ENCODE measurements around the gene TMEM91. TPM values are rescaled to one million over a fixed set of nuclear protein-coding genes. Genes with fewer than 3 reads are reported as not detected.

Gene TMEM91
- total and polyA plus RNA-seq, 2 of the 13 experiments (the other 11 are each of a cell fraction or from before 2014, with no cell fraction given) = 6.3 to 10.3 TPM

GRCh38 chr19:41363753-41364523, 12.4 kb upstream of the TMEM91 start, which contains the start of gene B9D2 (continued):
- 0 out of 2 replicates have a peak, but pooled peaks have one; percentile 30 for TF ChIP-seq SMAD3 (CRISPR knock-in tag; IDR thresholded peaks at IDR 0.05)
- TF ChIP-seq ZNF496 (CRISPR knock-in tag; IDR thresholded peaks at IDR 0.05; ENCODE audit: insufficient replicate concordance) = no peak
- 0 out of 2 replicates have a peak, but pooled peaks have one; percentile 26 for TF ChIP-seq TARDBP (CRISPR knock-in tag; IDR thresholded peaks at IDR 0.05)
- no peak for TF ChIP-seq ZXDC (CRISPR knock-in tag; IDR thresholded peaks at IDR 0.05)
- no peak for TF ChIP-seq KLF9 (CRISPR knock-in tag; IDR thresholded peaks at IDR 0.05; ENCODE audit: low read depth)
- no peak for TF ChIP-seq RNF2 (conservative IDR thresholded peaks at IDR 0.05; ENCODE audit: low read depth)
- no peak for TF ChIP-seq ZNF652 (CRISPR knock-in tag; IDR thresholded peaks at IDR 0.05; ENCODE audit: borderline replicate concordance, low read depth)
- TF ChIP-seq NR2F1 (CRISPR knock-in tag; IDR thresholded peaks at IDR 0.05) = no peak; a peak in 1 of 4 replicates
- TF ChIP-seq PHB2 (IDR thresholded peaks at IDR 0.05; ENCODE audit: partially characterized antibody) = no peak
- no peak for TF ChIP-seq DNMT1 (CRISPR knock-in tag; IDR thresholded peaks at IDR 0.05)
- no peak for TF ChIP-seq TCF12 (IDR thresholded peaks at IDR 0.05)
- TF ChIP-seq TCF12 (CRISPR knock-in tag; IDR thresholded peaks at IDR 0.05) = no peak
- no peak for TF ChIP-seq SRSF9 (IDR thresholded peaks at IDR 0.05; ENCODE audit: borderline replicate concordance, insufficient read depth, low read depth, low read length, poor library complexity, severe bottlenecking)
- peak; percentile 59 for TF ChIP-seq GABPB1 (CRISPR knock-in tag; IDR thresholded peaks at IDR 0.05)
- no peak for TF ChIP-seq ZNF776 (CRISPR knock-in tag; IDR thresholded peaks at IDR 0.05)
- no peak for TF ChIP-seq NFAT5 (CRISPR knock-in tag; IDR thresholded peaks at IDR 0.05)
- TF ChIP-seq TMF1 (CRISPR knock-in tag; IDR thresholded peaks at IDR 0.05; ENCODE audit: low read depth) = no peak
- no peak for TF ChIP-seq ZNF878 (CRISPR knock-in tag; IDR thresholded peaks at IDR 0.05)
- TF ChIP-seq KAT8 (CRISPR knock-in tag; IDR thresholded peaks at IDR 0.05) = peak; percentile 85
- no peak for TF ChIP-seq HNF4G (IDR thresholded peaks at IDR 0.05; ENCODE audit: borderline replicate concordance, low read depth, low read length)
- no peak; the same call in 1 of the 2 replicates for TF ChIP-seq HNF4G (CRISPR knock-in tag; IDR thresholded peaks at IDR 0.05; ENCODE audit: borderline replicate concordance, low read depth)
- no peak for TF ChIP-seq JUN (CRISPR knock-in tag; IDR thresholded peaks at IDR 0.05)
- TF ChIP-seq HMG20A (CRISPR knock-in tag; IDR thresholded peaks at IDR 0.05; ENCODE audit: borderline replicate concordance) = no peak
- no peak for TF ChIP-seq SIX1 (CRISPR knock-in tag; IDR thresholded peaks at IDR 0.05; ENCODE audit: borderline replicate concordance)

Measured in HepG2 (cell line).